Measurements from ENCODE around the gene LRCH1.

LRCH1 gene

DNA sequence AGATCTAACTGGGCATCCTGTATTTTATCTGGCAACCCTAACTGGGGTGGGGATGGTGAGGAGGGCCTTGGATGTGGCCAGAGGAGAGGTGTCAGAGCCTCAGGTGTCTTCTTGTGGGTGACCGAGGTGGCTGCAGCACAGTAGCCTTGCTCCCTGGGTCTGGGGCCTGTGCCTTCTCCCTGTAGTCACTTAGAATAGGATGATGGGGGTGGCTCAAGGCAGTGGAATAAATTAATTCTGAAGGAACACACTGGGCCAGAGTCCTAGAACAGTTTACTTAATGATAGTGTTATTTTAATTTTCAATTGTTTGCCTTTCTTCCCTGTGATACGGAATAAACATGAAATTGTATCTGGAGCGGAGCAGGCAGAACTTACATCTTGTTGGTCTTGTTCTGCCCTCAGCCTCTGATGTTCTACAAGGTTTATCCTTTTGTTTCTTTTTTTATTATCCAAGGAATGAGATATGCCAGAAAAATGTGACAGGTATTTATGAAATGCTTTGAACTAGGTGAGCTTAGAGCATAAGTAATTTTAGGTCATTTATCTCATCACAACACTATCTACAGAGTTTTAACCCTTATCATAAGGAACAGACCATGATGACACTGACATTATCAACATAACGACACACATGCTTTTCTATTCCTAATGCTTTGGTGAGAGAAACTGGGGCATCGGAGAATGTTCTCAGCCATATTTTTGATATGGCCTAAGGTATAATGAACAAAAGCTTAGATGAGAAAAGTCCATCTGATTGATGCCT is 51.4 kb downstream of the LRCH1 start:
- no peak for DNase-seq (ENCODE audit: low read depth in 1 of 2, low spot score in 1 of 2)
- Histone ChIP-seq H3K27me3 (ENCODE audit: insufficient read depth, poor library complexity, severe bottlenecking) (no peaks in the 10 kb centered on the region), H3K27ac (replicated peaks) (no peak overlapping the region), H3K4me3 (replicated peaks; ENCODE audit: insufficient read depth, low read length) (no peak overlapping the region)
- TF ChIP-seq SPI1 (IDR thresholded peaks at IDR 0.05; ENCODE audit: borderline replicate concordance, low read depth) (no peak), GABPA (IDR thresholded peaks at IDR 0.05; ENCODE audit: low read depth) (no peak)

GRCh38 chr13:46605076-46605824 is 52.3 kb downstream of the LRCH1 start:
- H3K4me3 ChIP-seq (replicated peaks; ENCODE audit: insufficient read depth, low read length) = no peak overlapping the region
- H3K27ac ChIP-seq (replicated peaks) = no peak overlapping the region
- DNase-seq (ENCODE audit: low read depth in 1 of 2, low spot score in 1 of 2) = no peak
- TF ChIP-seq, protein P1, sequence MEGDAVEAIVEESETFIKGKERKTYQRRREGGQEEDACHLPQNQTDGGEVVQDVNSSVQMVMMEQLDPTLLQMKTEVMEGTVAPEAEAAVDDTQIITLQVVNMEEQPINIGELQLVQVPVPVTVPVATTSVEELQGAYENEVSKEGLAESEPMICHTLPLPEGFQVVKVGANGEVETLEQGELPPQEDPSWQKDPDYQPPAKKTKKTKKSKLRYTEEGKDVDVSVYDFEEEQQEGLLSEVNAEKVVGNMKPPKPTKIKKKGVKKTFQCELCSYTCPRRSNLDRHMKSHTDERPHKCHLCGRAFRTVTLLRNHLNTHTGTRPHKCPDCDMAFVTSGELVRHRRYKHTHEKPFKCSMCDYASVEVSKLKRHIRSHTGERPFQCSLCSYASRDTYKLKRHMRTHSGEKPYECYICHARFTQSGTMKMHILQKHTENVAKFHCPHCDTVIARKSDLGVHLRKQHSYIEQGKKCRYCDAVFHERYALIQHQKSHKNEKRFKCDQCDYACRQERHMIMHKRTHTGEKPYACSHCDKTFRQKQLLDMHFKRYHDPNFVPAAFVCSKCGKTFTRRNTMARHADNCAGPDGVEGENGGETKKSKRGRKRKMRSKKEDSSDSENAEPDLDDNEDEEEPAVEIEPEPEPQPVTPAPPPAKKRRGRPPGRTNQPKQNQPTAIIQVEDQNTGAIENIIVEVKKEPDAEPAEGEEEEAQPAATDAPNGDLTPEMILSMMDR (IDR thresholded peaks at IDR 0.05; ENCODE audit: insufficient read depth, low read length) = no peak
- H3K27me3 ChIP-seq (ENCODE audit: insufficient read depth, poor library complexity, severe bottlenecking) = no peaks in the 10 kb centered on the region

GRCh38 chr13:46605825-46606554 is 53.0 kb downstream of the LRCH1 start:
- Histone ChIP-seq H3K27ac (replicated peaks) (no peak overlapping the region), H3K27me3 (ENCODE audit: insufficient read depth, poor library complexity, severe bottlenecking) (no peaks in the 10 kb centered on the region), H3K4me3 (replicated peaks; ENCODE audit: insufficient read depth, low read length) (no peak overlapping the region)
- no peak for DNase-seq (ENCODE audit: low read depth in 1 of 2, low spot score in 1 of 2)
- TF ChIP-seq, protein P2, sequence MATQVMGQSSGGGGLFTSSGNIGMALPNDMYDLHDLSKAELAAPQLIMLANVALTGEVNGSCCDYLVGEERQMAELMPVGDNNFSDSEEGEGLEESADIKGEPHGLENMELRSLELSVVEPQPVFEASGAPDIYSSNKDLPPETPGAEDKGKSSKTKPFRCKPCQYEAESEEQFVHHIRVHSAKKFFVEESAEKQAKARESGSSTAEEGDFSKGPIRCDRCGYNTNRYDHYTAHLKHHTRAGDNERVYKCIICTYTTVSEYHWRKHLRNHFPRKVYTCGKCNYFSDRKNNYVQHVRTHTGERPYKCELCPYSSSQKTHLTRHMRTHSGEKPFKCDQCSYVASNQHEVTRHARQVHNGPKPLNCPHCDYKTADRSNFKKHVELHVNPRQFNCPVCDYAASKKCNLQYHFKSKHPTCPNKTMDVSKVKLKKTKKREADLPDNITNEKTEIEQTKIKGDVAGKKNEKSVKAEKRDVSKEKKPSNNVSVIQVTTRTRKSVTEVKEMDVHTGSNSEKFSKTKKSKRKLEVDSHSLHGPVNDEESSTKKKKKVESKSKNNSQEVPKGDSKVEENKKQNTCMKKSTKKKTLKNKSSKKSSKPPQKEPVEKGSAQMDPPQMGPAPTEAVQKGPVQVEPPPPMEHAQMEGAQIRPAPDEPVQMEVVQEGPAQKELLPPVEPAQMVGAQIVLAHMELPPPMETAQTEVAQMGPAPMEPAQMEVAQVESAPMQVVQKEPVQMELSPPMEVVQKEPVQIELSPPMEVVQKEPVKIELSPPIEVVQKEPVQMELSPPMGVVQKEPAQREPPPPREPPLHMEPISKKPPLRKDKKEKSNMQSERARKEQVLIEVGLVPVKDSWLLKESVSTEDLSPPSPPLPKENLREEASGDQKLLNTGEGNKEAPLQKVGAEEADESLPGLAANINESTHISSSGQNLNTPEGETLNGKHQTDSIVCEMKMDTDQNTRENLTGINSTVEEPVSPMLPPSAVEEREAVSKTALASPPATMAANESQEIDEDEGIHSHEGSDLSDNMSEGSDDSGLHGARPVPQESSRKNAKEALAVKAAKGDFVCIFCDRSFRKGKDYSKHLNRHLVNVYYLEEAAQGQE (IDR thresholded peaks at IDR 0.05; ENCODE audit: insufficient replicate concordance, low read depth) = no peak
- TF ChIP-seq SPI1 (IDR thresholded peaks at IDR 0.05; ENCODE audit: borderline replicate concordance, low read depth) = no peak
- TF ChIP-seq POLR2AphosphoS5 (IDR thresholded peaks at IDR 0.05; ENCODE audit: low read depth) = no peak

GRCh38 chr13:46606970-46607369 is 54.0 kb downstream of the LRCH1 start:
- TF ChIP-seq SPI1 (IDR thresholded peaks at IDR 0.05; ENCODE audit: borderline replicate concordance, low read depth) (no peak), GABPA (IDR thresholded peaks at IDR 0.05; ENCODE audit: low read depth) (no peak), POLR2AphosphoS5 (IDR thresholded peaks at IDR 0.05; ENCODE audit: low read depth) (no peak)
- TF ChIP-seq, protein P2 (IDR thresholded peaks at IDR 0.05; ENCODE audit: insufficient replicate concordance, low read depth) = no peak
- TF ChIP-seq, protein P1 (IDR thresholded peaks at IDR 0.05; ENCODE audit: insufficient read depth, low read length) = no peak
- Histone ChIP-seq H3K4me3 (replicated peaks; ENCODE audit: insufficient read depth, low read length) (no peak overlapping the region), H3K27ac (replicated peaks) (no peak overlapping the region), H3K27me3 (ENCODE audit: insufficient read depth, poor library complexity, severe bottlenecking) (no peaks in the 10 kb centered on the region)
- no peak for DNase-seq (ENCODE audit: low read depth in 1 of 2, low spot score in 1 of 2)

Data from HL-60 (cell line).